Astrocyte (in vitro differentiated cells and primary cell): Measurements from ENCODE around the gene TRERF1.

Experiments used
- CTCF ChIP-seq: IDR thresholded peaks from 2 replicates; pipeline ENCODE4 v1.5.1; 2011; ENCODE audit warnings: low read depth, mild to moderate bottlenecking, inconsistent platforms, low read length, moderate library complexity; ENCODE audit not compliant: insufficient read depth
- EZH2 ChIP-seq: IDR thresholded peaks from 2 replicates; pipeline ENCODE4 v1.6.1; 2012; ENCODE audit warnings: mild to moderate bottlenecking, low read length, inconsistent platforms; ENCODE audit not compliant: insufficient read depth

- TF ChIP-seq CTCF: no peak
- no peak for TF ChIP-seq EZH2
Observed at GRCh38 chr6:42378536-42378935, 73.2 kb downstream of the TRERF1 start.
